ENCODE measurements around the gene HUNK. TPM values are rescaled to one million over a fixed set of nuclear protein-coding genes. Genes with fewer than 3 reads are reported as not detected.

HUNK gene
- total RNA-seq, 1 donor from 2014 or later: 0.64 TPM

DNA sequence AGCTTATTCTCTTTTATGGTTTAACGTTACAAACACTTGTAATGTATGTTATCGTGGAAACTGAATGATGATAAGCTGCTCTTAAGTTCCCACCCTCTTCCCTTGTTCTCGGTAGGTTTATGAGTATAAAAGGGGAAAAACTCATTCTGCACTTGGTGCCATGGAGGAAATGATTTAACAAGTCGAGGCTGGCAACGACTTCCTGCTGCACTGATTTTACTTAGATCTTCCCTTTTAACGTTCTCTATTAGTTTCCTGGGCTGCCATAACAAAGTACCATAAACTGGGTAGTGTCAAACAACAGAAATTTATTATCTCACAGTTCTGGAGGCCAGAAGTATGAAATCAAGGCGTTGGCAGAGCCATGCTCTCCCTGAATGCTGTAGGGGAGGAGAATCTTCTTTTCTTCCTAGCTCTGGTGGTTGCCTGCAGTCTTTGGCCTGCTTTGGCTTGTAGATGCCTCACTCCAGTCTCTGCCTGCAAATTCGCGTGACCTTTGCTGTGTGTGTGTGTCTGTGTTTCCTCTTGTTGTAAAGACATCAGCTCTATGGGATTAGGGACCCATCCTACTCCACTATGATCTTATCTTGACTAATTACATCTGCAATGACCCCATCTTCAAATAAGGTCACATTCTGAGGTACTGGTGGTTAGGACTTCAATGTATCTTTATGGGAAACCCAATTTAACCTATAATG, 26.3 kb downstream of the HUNK start:
- no peak overlapping the region for H3K4me3 ChIP-seq
- intact Hi-C loops (cut with DNase I): no loop called here
- DNase-seq (ENCODE audit: low spot score in 2 of 2): no peak
- H3K27ac ChIP-seq: no peak overlapping the region
- no peaks in the 10 kb centered on the region for H3K27me3 ChIP-seq
- H3K4me1 ChIP-seq: no peaks in the 10 kb centered on the region
- H3K36me3 ChIP-seq: no peaks in the 10 kb centered on the region
- TF ChIP-seq, protein P1, sequence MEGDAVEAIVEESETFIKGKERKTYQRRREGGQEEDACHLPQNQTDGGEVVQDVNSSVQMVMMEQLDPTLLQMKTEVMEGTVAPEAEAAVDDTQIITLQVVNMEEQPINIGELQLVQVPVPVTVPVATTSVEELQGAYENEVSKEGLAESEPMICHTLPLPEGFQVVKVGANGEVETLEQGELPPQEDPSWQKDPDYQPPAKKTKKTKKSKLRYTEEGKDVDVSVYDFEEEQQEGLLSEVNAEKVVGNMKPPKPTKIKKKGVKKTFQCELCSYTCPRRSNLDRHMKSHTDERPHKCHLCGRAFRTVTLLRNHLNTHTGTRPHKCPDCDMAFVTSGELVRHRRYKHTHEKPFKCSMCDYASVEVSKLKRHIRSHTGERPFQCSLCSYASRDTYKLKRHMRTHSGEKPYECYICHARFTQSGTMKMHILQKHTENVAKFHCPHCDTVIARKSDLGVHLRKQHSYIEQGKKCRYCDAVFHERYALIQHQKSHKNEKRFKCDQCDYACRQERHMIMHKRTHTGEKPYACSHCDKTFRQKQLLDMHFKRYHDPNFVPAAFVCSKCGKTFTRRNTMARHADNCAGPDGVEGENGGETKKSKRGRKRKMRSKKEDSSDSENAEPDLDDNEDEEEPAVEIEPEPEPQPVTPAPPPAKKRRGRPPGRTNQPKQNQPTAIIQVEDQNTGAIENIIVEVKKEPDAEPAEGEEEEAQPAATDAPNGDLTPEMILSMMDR (IDR thresholded peaks at IDR 0.05): no peak
- H3K9me3 ChIP-seq: no peaks in the 10 kb centered on the region

DNA sequence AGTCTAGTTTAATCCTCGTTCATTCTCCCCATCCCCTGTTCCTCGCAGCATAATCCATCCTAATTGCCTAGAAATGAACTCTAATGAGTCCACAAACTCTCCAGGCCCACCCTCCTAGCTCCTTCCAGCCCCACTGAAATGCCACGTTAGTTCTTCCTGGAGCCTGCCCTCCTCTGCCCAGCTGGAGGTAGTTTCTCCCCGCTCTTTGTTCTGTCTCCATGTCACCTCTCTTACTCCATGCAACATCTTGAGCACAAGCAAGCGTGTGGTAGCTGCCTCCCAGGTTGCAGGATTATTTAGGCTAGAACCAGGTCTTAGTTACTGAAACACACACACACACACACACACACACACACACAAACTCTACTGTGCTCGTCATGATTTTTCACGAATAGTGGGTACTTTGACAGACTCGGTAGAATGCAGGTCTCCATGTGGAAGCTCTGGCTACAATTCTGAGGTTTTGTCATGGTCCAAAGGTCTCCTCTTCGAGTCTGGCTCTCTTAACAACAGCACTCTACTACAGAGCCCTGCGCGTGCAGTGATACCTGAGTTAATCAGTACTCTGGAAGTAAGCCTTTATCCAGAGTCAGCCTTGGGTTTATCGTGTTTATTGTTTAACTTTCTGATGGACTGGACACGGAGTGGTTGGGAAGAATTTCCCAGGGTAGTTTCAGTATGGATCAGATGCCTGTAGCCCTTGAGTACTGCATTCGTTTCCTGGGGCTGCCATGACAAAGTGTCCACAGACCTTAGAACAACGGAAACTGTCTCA, 27.5 kb downstream of the HUNK start:
- intact Hi-C loops (cut with DNase I): no loop called here
- no peak for DNase-seq (ENCODE audit: low spot score in 2 of 2)
- no peaks in the 10 kb centered on the region for H3K36me3 ChIP-seq
- H3K4me3 ChIP-seq: no peak overlapping the region
- no peaks in the 10 kb centered on the region for H3K9me3 ChIP-seq
- TF ChIP-seq, protein P1 (IDR thresholded peaks at IDR 0.05): no peak
- no peaks in the 10 kb centered on the region for H3K27me3 ChIP-seq
- no peak overlapping the region for H3K27ac ChIP-seq
- H3K4me1 ChIP-seq: no peaks in the 10 kb centered on the region

DNA sequence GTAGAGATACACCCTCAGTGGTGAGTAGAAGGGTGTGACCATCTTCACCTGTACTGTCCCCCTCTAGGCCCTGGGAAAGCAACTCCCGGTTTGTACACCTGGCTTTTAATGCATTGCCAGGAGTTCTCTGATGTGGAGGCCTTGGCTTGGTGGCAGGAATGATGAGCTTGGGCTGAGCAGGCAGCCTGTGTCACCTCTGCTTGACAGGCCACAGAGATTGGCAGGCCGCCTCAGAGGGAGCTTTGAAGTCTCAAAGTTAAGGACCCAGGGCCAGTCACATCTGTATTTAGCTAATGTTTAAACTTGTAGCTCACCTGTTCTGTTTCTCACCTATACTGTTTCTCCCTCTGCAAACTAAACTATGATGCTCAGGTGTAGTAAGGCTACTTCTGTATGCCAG, 28.5 kb downstream of the HUNK start:
- TF ChIP-seq, protein P1 (IDR thresholded peaks at IDR 0.05): no peak
- H3K4me1 ChIP-seq: no peaks in the 10 kb centered on the region
- H3K27ac ChIP-seq: no peak overlapping the region
- DNase-seq (ENCODE audit: low spot score in 2 of 2): no peak
- H3K27me3 ChIP-seq: no peaks in the 10 kb centered on the region
- intact Hi-C loops (cut with DNase I): no loop called here
- no peaks in the 10 kb centered on the region for H3K9me3 ChIP-seq
- H3K36me3 ChIP-seq: no peaks in the 10 kb centered on the region
- no peak overlapping the region for H3K4me3 ChIP-seq

DNA sequence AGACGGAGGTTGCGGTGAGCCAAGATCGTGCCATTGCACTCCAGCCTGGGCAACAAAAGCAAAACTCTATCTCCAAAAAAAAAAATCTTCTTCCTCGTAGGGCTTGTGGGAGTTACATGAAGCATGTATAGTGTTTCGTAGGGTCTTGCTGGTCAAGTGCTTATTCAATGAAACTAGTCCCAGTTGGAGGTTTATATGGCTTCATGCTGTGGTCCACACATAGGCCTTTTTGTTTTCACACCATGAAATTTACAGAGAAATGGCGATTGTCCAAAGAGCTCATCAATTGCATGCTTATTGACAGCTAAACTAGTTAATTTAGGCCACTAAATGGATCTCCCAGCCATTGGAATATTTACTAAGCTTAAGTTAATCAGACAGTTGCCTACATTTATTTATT, 29.6 kb downstream of the HUNK start:
- no peaks in the 10 kb centered on the region for H3K27me3 ChIP-seq
- DNase-seq (ENCODE audit: low spot score in 2 of 2): no peak
- TF ChIP-seq, protein P1 (IDR thresholded peaks at IDR 0.05): no peak
- no peak overlapping the region for H3K27ac ChIP-seq
- H3K4me3 ChIP-seq: no peak overlapping the region
- H3K4me1 ChIP-seq: no peaks in the 10 kb centered on the region
- intact Hi-C loops (cut with DNase I): no loop called here
- no peaks in the 10 kb centered on the region for H3K9me3 ChIP-seq
- H3K36me3 ChIP-seq: no peaks in the 10 kb centered on the region

DNA sequence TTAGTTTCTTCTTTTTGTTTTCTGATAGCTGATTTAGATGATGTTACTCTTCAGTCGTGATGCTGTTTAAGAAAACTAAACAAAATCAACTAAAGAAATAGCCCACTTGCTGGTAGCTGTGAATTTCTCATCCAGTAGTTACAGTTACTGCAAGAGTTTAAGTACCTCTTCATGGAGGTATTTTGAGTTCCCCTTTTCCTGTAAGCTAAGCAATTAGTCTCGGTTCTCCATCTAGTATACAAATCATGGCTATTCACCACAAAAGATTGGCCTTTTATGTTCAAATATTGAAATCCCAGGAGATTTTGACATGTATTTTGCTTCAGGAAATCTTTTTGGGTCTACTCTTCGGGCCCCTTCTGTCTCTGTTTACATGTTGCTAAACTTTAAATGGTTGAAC, 31.1 kb downstream of the HUNK start:
- intact Hi-C loops (cut with DNase I): no loop called here
- H3K27ac ChIP-seq: no peak overlapping the region
- no peaks in the 10 kb centered on the region for H3K36me3 ChIP-seq
- H3K9me3 ChIP-seq: no peaks in the 10 kb centered on the region
- no peak overlapping the region for H3K4me3 ChIP-seq
- TF ChIP-seq, protein P1 (IDR thresholded peaks at IDR 0.05): no peak
- H3K27me3 ChIP-seq: no peaks in the 10 kb centered on the region
- no peaks in the 10 kb centered on the region for H3K4me1 ChIP-seq
- no peak for DNase-seq (ENCODE audit: low spot score in 2 of 2)
